GM23338 (cell line): Measurements from ENCODE around the gene TBC1D14.

Experiments used
- CREB1 ChIP-seq: fragments of 250-450 bp; sonication (Bioruptor Pico); IDR thresholded peaks from 2 replicates; pipeline ENCODE4 v1.5.0; 2020; ENCODE audit warnings: low read depth, mild to moderate bottlenecking, moderate library complexity
- CTCF ChIP-seq, 2 experiments: fragments of 200-600 bp in 1 of 2; sonication (generic) in 1 of 2; conservative IDR thresholded peaks; 2 replicates each; pipeline versions ENCODE4 v1.5.1 to v1.6.1; 2016 to 2017; ENCODE audit warnings: antibody characterized with exemption in 2 of 2, low read depth in 2 of 2, mild to moderate bottlenecking in 2 of 2, moderate library complexity in 1 of 2
- ETS1 ChIP-seq: IDR thresholded peaks from 2 replicates; pipeline ENCODE4 v1.6.1; 2016; ENCODE audit warnings: antibody characterized with exemption
- EZH2 ChIP-seq: fragments of 200-600 bp; sonication (generic); IDR thresholded peaks from one replicate; pipeline ENCODE4 v1.8.0; 2017; ENCODE audit warnings: antibody characterized with exemption, mild to moderate bottlenecking, low read depth; ENCODE audit not compliant: unreplicated experiment
- EZH2phosphoT487 ChIP-seq: fragments of 200-600 bp; sonication (generic); IDR thresholded peaks from one replicate; pipeline ENCODE4 v1.8.1; 2018; ENCODE audit warnings: antibody characterized with exemption; ENCODE audit not compliant: unreplicated experiment
- JUNB ChIP-seq: IDR thresholded peaks from one replicate; pipeline ENCODE4 v1.6.1; 2016; ENCODE audit warnings: antibody characterized with exemption; ENCODE audit not compliant: unreplicated experiment
- NANOG ChIP-seq: IDR thresholded peaks from 2 replicates; pipeline ENCODE4 v1.6.1; 2016; ENCODE audit warnings: antibody characterized with exemption, borderline replicate concordance
- POLR2AphosphoS5 ChIP-seq: IDR thresholded peaks from 2 replicates; pipeline ENCODE4 v1.6.1; 2016; ENCODE audit warnings: antibody characterized with exemption, low read depth
- REST ChIP-seq: IDR thresholded peaks from one replicate; pipeline ENCODE4 v1.6.1; 2018; ENCODE audit warnings: antibody characterized with exemption; ENCODE audit not compliant: unreplicated experiment
- STAT1 ChIP-seq: IDR thresholded peaks from one replicate; pipeline ENCODE4 v1.6.1; 2016; ENCODE audit warnings: antibody characterized with exemption; ENCODE audit not compliant: unreplicated experiment
- ZNF114 ChIP-seq: fragments of 250-450 bp; sonication (Bioruptor Pico); IDR thresholded peaks from 2 replicates; pipeline ENCODE4 v1.5.0; 2020; ENCODE audit warnings: mild to moderate bottlenecking, moderate library complexity
- ZNF331 ChIP-seq: fragments of 250-450 bp; sonication (Bioruptor Pico); IDR thresholded peaks from 2 replicates; pipeline ENCODE4 v1.5.0; 2020; ENCODE audit warnings: low read depth, mild to moderate bottlenecking, moderate library complexity
- ZNF462 ChIP-seq: fragments of 250-450 bp; sonication (Bioruptor Pico); IDR thresholded peaks from 2 replicates; pipeline ENCODE4 v1.5.0; 2020; ENCODE audit warnings: mild to moderate bottlenecking, moderate library complexity

- no peak for TF ChIP-seq CTCF (conservative IDR thresholded peaks at IDR 0.05; ENCODE audit: low read depth in 2 of 2)
- TF ChIP-seq POLR2AphosphoS5, result no peak
- TF ChIP-seq EZH2, result no peak
- no peak for TF ChIP-seq ZNF331 (CRISPR knock-in tag)
- no peak for TF ChIP-seq NANOG
- no peak for TF ChIP-seq REST
- TF ChIP-seq STAT1, result no peak
- TF ChIP-seq CREB1 (CRISPR knock-in tag), result no peak
- no peak for TF ChIP-seq EZH2phosphoT487
- TF ChIP-seq JUNB, result no peak
- no peak for TF ChIP-seq ETS1
- no peak for TF ChIP-seq ZNF114 (CRISPR knock-in tag)
- no peak for TF ChIP-seq ZNF462 (CRISPR knock-in tag)
These were observed 62.1 kb downstream of the TBC1D14 start for GRCh38 chr4:6971536-6972374.
